Superior temporal gyrus (tissue), 1 donor: ENCODE data around the gene CEP192.
A peak's percentile ranks its signal among the peaks of the same experiment; 100 is the strongest.
"Not testable (repeated sequence)": the region's sequence is repeated elsewhere in the genome, so short reads cannot be mapped to it uniquely, and the experiment has no call there.

Experiments
- DNase-seq: peaks from one replicate; pipeline ENCODE4 v3.0.0-alpha.2; 2016; ENCODE audit errors: extremely low spot score

The CEP192 gene, protein sequence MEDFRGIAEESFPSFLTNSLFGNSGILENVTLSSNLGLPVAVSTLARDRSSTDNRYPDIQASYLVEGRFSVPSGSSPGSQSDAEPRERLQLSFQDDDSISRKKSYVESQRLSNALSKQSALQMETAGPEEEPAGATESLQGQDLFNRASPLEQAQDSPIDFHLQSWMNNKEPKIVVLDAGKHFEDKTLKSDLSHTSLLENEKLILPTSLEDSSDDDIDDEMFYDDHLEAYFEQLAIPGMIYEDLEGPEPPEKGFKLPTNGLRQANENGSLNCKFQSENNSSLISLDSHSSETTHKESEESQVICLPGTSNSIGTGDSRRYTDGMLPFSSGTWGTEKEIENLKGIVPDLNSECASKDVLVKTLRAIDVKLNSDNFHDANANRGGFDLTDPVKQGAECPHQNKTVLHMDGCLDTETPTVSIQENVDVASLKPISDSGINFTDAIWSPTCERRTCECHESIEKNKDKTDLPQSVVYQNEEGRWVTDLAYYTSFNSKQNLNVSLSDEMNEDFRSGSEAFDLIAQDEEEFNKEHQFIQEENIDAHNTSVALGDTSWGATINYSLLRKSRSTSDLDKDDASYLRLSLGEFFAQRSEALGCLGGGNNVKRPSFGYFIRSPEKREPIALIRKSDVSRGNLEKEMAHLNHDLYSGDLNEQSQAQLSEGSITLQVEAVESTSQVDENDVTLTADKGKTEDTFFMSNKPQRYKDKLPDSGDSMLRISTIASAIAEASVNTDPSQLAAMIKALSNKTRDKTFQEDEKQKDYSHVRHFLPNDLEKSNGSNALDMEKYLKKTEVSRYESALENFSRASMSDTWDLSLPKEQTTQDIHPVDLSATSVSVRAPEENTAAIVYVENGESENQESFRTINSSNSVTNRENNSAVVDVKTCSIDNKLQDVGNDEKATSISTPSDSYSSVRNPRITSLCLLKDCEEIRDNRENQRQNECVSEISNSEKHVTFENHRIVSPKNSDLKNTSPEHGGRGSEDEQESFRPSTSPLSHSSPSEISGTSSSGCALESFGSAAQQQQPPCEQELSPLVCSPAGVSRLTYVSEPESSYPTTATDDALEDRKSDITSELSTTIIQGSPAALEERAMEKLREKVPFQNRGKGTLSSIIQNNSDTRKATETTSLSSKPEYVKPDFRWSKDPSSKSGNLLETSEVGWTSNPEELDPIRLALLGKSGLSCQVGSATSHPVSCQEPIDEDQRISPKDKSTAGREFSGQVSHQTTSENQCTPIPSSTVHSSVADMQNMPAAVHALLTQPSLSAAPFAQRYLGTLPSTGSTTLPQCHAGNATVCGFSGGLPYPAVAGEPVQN (N-terminal part only)

DNA sequence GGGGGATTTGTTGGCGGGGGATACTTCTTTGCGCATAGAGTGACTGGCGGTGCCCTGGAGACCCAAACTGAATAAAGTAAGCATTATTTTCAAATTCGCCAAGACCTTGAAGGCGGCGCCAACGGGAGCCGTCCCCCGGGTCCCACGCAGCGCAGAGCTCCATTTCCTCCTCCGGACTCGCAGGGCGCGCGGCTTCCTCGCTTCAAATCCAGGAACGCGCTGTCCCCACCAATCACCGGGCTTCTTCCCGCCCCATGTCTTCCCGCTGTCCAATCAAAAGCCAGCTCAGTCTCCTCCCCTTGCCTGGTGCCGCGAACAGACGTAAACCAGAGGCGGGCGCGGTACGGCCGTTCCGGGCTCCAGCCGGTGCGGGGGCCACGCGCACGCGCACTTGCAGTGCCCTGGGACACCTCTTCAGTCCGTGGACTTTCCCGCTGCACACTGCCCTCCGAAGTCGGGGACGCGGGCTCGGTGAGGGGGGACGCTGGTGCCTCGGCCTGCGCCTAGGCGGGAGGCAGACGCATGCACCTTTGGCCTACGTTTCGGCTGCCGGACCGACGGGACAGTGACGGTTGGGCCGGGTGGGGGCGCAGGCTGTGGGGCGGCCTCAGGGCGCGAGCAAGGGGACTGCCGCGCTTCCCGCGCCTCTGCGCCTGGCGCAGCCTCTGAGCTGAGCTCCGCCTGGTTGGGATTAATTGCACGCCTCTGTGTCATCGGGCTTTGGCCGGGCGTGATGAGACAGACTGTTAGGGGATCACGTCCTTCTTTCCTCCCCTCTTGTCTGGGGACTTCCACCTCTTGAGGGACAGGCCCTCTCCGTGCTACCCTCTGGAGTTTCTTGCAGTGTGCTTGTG lies at the start of gene CEP192:
Gene CEP192 (plus strand): TSS at position 396 of the 854 bp plus-strand sequence. CDS start 8,063 bp downstream, outside the sequence.
- DNase-seq: peak; percentile 99

DNA sequence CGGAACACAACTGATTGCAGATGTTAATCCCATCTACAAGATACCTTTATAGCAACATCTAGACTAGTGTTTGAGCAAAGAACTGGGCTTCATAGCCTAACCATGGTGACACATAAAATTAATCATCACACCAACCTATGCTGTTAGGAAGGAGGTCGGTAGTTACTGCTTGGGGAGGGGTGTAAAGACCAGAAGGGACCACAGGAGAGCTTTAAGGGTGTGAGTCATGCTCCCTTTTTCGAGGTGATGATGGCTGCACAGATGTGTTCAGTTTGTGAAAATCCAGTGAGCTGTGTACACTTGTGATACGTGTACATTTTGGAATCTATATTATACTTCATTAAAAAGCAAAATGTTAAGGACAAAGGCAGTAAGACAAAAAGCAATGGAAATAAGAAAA lies 47.9 kb upstream of the CEP192 start:
- DNase-seq: no peak

DNA sequence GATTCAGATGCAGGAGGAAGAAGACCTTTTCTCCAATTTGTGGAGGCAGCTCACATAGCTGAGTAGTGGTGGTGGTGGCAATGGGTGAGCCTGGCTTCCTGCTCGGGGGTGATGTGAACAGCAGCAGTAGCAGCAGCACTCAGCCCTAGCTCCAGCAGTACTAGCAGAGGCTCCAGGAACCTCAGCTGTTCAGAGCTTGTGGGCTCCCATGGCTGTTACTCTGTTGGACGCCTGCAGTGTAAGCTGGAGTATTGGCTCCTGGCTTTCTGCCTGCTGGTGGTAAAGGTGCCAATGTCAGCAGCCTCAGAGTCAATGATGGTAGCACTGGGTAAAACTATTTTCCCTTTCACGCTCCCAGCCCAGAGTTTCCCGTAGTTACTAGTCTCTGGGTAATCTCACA lies 46.5 kb upstream of the CEP192 start:
- DNase-seq: no peak

DNA sequence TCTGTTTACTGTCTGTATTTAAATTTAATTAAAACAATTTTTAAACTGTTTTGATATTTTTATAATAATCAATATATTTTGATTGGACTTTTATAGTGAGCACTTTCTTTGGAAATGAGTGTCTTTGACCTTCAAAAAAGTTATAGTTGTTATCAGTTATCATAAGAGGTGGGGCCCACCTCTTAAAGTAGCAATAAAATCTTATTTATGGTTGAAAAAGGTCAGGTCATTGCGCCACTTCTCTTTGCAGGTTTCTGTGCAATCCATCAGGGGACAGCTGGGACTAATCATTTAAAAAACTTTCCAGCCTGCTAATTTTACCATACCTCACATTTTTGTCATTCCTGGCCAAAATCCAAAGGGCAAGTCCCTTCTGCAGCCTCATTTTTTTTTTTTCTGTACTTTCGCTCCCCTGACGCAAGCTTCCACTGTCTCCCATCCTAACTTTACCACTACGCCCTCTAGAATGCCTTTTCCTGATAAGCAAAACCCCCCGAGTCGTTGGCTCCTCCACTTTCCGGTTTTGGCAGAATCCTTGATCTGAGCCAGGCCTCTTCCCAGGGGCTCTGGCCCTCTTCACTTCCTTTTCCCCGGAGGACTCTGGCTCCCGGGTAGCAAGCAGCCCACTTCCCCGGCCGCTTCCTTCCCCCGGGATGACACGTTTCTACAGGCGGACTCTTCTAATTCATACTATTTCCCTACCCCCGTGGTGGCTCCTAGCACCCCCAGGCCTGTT lies 44.4 kb upstream of the CEP192 start:
- DNase-seq: no peak

DNA sequence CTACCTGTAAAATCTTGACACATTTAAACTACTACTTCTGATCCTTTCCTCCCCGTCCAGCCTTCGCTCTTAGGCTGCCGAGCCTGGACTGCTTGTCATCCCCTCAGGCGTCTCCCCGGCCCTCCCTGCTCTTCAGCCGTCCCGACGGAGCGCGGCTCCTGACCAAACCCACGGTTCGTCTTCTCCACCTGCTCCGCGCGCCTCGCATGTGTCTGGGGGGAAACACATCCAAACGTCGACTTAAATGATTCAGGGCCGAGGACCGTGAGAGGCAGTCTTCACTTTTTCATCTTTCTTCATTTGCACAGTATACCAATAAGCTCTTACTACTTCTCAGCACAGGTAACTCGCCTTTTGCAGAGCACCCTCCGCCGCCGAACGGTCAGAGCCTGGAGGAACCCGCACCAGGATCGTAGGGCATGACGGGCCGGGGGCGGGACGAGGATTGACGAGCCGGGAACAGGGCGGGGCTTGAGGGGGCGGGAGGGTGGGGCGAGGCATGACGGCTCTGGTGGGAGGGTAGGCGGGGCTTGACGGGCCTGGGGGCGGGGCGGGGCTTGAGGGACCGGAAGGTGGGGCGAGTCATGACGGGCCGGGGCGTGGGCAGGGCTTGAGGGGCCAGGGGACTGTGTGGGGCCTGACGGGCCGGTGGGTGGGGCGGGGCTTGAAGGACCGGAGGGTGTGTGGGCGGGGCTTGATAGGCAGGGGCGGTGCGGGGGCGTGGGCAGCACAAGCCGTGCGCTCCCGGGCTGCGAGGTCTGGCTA lies 43.7 kb upstream of the CEP192 start, which contains the start of gene SEH1L:
Gene SEH1L (plus strand): TSS at position 727 of the 765 bp plus-strand sequence. CDS start 111 bp downstream, outside the sequence.
- peak; percentile 85 for DNase-seq

DNA sequence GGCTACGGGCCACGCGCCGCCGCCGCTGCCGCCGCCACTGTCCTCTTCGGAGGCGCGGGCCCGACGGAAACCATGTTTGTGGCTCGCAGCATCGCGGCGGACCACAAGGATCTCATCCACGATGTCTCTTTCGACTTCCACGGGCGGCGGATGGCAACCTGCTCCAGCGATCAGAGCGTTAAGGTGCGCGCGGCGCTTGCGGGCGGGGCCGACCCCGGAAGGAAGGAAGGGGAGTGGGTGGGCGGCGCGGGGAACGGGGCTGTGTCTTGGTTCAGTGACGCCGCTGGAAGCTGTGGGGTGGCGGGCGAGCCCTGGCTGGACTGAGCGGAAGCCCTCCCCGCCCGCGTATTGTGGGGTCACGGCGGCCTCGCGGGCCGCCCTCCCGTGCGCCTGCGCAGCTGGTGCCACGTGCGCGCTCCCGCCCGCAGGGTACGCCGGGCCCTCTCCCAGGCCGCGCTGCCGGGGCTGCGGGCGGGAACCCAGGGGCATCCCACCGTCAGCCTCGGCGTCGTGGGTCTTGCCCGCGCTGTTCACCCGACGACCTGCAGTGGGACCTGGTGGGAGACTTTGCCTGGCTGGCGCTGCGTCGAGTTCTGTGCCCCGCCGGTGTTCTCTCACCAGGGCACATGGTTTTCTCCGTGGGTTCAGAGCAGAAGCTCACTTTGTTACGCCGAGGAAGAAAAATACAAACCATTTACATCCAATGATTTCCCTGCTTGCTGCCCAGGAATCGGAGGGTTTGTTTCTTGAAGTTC lies 42.9 kb upstream of the CEP192 start:
- peak; percentile 80 for DNase-seq

DNA sequence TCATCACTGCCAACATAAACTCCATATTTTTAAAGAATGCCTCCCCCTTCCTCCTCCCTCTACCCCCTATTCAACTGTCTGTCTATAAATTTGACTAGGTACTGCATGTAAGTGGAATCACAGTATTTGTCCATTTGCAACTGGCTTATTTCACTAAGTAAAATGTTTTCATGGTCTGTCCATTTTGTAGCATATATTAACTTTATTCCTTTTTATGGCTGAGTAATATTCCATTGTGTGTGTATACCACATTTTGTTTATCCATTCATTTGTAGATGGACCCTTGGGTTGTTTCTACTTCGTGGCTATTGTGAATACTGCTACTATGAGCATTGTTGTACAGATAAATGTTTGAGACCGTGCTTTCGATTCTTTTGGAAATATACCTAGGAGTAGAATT lies 32.7 kb upstream of the CEP192 start:
- DNase-seq: no peak

DNA sequence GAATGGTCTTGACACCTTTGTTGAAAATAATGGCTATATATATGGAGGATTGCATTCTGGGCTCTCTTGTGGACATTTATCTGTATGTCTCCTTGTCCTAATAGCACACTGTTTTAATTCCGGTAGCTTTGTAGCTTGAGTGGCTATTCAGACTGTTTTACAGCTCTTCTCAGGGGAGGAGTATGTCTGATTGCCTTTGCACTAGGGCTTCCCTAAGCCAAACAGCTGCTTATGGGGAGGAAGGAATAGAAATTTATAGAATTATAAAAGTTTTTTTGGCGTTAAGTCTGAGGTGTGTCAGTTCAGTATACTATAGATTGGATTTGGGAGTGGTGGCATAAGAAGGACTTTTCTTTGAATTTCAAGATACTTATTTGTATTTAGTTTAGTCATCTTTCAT lies 30.8 kb upstream of the CEP192 start:
- DNase-seq: no peak

DNA sequence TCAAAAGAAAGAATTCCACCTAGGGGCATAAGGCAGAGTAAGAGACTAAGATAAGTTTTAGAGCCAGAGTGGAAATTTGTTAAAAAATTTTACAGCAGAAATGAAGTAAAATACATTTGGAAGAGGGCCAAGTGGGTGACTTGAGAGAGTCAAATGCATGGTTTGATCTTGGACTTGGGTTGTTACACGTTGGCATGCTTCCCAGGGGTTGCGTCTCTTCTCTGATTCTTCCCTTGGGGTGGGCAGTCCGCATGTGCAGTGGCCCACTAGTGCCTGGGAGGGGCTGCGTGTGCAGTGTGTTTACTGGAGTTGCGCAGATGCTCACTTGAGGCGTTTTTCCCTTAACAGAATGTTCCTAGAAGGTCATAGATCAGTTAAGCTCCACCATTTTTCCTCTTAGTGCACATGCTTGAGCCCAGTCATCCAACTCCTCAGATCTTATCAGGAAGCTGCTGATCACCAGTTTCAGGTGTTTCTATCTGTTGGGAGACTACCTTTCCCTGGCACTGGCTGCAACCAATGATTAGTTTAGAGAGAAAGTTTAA lies 30.2 kb upstream of the CEP192 start:
- no peak for DNase-seq

DNA sequence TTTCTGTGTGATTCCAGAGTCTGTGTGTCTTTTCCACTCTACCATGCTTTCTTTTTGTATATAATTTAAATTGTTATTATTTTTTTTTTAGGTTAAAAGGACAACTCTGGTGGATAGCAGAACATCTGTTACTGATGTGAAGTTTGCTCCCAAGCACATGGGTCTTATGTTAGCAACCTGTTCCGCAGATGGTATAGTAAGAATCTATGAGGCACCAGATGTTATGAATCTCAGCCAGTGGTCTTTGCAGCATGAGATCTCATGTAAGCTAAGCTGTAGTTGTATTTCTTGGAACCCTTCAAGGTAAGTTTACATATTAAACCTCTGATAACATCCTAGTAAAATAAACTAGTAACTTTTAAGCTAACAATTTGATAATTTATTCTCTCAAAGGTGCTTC lies 28.1 kb upstream of the CEP192 start:
- no peak for DNase-seq

DNA sequence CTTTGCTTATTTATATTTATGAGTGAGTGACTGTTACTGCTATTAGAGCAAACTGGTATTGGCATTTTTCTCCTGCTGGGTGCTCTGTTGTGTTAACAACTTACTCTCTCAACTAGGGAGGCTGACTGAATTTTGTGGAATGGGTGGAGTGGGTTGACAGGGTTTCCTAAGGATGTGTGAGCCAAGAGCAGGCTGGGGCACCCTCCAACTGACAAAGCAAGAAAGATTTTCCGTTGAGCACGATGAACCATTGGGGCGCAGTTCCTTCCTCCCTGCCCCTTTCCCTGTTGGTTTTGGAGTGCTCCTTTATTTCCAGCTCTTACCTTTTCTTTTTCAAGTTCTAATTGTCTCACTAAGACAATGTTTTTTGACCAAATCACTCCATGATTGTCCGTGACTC lies 23.0 kb upstream of the CEP192 start:
- DNase-seq: no peak

DNA sequence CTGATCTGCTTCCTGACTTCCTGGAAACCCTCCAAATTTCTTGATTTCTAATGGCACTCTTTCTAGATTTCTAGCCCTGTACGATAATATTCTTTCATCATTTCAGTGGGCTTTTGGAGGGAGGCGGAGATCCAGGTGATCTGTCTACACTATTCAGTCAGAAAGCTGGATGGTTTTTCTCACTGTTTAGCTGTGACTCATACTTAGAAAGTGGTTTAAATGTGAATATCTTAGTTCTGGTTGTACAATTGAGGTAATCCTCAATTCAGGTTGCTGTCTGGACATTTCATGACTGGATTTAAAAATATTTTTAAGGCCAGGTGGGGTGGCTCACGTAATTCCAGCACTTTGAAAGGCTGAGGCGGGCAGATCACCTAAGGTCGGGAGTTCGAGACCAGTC lies 22.5 kb upstream of the CEP192 start:
- no peak for DNase-seq

DNA sequence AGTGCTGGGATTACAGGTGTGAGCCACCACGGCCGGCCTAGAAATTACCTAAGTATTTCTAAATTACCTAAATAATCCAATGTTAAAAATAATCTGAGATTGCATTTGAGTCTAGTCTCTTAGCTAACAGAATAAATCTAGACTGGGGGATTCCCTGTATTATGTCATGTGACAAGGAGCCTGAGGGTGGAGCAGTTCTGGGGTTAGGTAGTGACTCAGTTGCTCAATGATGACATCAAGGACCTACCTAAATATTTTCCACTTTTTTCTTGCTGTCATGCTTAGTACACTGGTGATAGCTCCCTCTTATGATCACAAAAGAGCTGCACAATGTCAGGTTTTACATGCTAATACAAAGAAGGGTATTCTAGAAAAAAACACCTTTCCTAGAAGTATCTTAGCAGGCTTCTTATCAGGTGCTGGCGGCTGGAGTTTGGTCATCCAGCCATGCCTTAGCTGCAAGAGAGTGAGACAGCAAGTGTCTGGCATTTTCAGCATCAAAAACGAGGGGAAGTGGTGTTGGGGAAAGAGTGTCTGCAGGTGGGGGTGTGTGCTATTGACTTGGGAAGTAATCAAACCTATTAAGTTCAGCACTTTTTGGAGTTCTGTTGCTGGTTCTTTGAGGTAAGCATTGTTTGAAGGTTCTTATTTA lies 17.5 kb upstream of the CEP192 start:
- no peak for DNase-seq

DNA sequence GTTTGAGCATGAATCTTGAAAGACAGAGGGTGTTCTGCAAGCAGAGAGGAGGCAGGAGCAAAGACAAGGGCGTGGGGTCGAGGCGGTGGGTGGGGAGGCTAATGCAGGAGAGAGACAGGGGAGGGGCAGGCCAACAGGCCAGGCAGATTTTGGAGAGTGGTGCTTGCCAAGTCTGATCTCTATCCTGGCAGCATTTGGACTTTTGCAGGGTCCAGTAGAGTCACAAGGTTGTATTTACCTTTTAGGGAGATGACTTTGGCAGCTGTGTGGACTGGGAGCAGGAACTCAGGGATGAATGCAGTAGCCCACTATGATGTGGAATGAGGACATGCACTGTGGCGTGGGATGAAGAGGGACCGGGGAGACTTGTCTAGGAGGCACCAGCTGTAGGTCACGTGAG lies 15.7 kb upstream of the CEP192 start:
- no peak for DNase-seq

DNA sequence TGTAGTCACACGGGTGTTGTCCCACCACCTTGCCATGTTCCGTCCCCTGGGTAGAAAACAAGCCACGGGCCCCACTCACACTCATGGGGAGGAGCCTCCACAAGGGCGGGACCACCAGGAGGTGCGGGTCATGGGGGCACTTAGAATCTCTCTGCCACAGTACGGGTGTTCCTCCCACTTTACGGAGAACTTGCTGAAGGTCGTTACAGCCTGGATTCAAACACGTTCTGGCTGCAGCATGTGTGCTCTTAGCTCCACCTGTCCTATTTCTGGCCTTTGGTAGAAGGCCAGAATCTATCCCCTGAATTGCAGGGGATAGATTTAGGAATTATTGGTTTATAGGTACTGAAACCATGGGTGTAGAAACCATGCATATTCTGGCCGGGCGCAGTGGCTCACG lies 14.9 kb upstream of the CEP192 start:
- DNase-seq: no peak

DNA sequence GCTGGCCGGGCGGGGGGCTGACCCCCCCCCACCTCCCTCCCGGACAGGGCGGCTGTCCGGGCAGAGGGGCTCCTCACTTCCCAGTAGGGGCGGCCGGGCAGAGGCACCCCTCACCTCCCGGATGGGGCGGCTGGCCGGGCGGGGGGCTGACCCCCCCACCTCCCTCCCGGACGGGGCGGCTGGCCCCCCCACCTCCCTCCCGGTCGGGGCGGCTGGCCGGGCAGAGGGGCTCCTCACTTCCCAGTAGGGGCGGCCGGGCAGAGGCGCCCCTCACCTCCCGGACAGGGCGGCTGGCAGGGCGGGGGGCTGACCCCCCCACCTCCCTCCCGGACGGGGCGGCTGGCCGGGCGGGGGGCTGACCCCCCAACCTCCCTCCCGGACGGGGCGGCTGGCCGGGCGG lies 11.1 kb upstream of the CEP192 start:
- DNase-seq: not testable (repeated sequence)

DNA sequence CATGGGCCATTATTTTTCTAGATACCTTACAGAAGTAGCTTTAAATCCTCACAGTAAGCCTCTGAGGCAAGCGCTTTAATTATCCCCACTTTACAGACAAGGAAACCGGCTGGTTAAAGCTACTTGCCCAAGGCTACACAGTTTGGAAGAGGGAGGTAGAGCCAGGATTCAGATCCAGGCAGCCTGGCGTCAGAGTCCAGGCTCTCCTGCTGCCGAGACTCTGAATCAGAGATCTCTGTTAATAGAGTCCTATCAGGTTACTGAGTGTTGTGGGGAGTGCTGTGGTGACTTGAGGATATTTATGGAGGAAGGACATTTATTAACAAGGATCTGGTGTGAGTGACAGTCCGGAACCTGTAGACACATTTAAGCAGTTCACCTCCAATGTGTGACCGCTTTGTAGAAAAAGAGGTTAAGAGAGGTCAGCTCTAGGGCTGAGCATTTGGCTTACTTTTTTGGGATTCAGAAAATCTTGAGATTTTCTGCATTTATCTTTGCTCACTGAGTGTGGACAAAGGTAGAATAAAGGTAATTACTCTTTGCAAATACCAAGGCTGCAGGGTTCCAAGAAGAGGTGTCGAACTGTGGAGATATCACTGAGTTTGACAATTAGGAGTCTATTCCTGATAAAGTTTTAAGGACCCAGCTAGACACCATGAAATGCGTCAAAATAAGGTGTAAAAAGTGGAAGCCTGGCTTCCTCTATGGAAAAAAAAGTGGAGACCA lies 1.6 kb upstream of the CEP192 start:
- DNase-seq: no peak
